NT2/D1 (cell line): ENCODE measurements around the gene TSC22D2.

Source experiments
- DNase-seq: peaks from one replicate; pipeline ENCODE4 v3.0.0-alpha.2; 2011; ENCODE audit warnings: low read depth, low spot score
- H3K27me3 ChIP-seq: 2 replicates; pipeline ENCODE4 v1.6.0; 2011; ENCODE audit warnings: mild to moderate bottlenecking; ENCODE audit not compliant: insufficient read length, insufficient read depth
- H3K36me3 ChIP-seq: 2 replicates; pipeline ENCODE4 v1.6.1; 2011; ENCODE audit warnings: mild to moderate bottlenecking, low read length, mixed read lengths; ENCODE audit not compliant: insufficient read depth, insufficient read length
- H3K4me1 ChIP-seq: 2 replicates; pipeline ENCODE4 v1.5.1; 2011; ENCODE audit not compliant: insufficient read depth, insufficient read length
- H3K4me3 ChIP-seq: 2 replicates; pipeline ENCODE4 v1.5.1; 2011; ENCODE audit warnings: low read depth; ENCODE audit not compliant: insufficient read length
- H3K9ac ChIP-seq: 2 replicates; pipeline ENCODE4 v1.6.0; 2011; ENCODE audit warnings: low read depth; ENCODE audit not compliant: insufficient read length
- H3K9me3 ChIP-seq: 2 replicates; pipeline ENCODE4 v1.5.1; 2011; ENCODE audit warnings: mild to moderate bottlenecking, low read length; ENCODE audit not compliant: insufficient read depth
- SUZ12 ChIP-seq: IDR thresholded peaks from 2 replicates; pipeline ENCODE4 v1.6.1; 2011; ENCODE audit not compliant: insufficient read length, insufficient read depth; ENCODE audit errors: extremely low read depth
- YY1 ChIP-seq: IDR thresholded peaks from 2 replicates; pipeline ENCODE4 v1.6.1; 2011; ENCODE audit not compliant: insufficient read length, insufficient read depth
- ZNF274 ChIP-seq: IDR thresholded peaks from 2 replicates; pipeline ENCODE4 v1.6.1; 2011; ENCODE audit warnings: mild to moderate bottlenecking, low read depth, low read length

Gene TSC22D2

DNA sequence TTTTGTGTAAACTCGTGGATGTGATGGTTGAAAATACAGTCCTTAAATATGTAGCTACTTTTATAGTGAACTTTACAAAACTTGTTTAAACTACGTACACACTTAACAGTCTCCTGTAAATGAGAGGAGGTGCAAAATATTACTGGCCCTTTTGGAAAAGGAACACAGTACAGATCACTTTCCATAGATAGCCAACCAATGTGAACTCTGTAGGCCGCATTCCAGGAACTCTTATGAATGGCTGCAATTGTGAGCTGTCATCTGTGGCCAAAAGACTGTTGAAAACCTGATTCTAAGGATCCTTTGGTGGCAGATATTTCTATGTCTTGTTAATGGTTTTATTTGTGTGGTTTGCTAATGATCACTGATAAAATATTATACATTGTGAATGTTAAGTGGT, 6.2 kb downstream of the TSC22D2 start:
- no peaks in the 10 kb centered on the region for H3K4me1 ChIP-seq
- H3K9me3 ChIP-seq, result no peaks in the 10 kb centered on the region
- TF ChIP-seq YY1, result no peak
- TF ChIP-seq ZNF274, result no peak
- no peak for TF ChIP-seq SUZ12

DNA sequence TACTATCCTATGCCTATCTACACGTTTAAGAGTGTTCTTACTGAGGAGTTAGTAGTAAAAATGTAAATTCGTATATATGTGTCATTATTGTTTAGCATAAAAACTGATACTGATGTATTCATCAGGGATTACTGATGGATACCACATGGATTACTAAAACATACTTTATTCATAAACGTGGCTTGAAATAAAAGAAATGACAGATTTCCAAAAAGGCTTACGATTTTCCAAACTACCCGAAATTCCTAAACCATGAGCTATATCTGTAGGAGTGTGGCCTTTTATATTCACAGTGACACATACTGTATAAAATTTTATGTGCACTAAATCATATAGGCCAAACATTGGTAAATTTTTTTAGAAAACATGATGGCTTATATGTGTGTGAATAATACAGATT, 6.9 kb downstream of the TSC22D2 start:
- H3K4me3 ChIP-seq, result no peak overlapping the region
- no peaks in the 10 kb centered on the region for H3K4me1 ChIP-seq
- no peaks in the 10 kb centered on the region for H3K9me3 ChIP-seq
- no peak for DNase-seq
- no peak for TF ChIP-seq YY1
- no peak for TF ChIP-seq SUZ12
- TF ChIP-seq ZNF274, result no peak
- no peaks in the 10 kb centered on the region for H3K27me3 ChIP-seq
- peaks cover 79% of the 10 kb centered on the region for H3K36me3 ChIP-seq
- H3K9ac ChIP-seq, result no peak overlapping the region

More for the DNA sequence above, 6.2 kb downstream of the TSC22D2 start:
- Histone ChIP-seq H3K9ac (no peak overlapping the region), H3K27me3 (no peaks in the 10 kb centered on the region), H3K4me3 (no peak overlapping the region), H3K36me3 (peaks cover 86% of the 10 kb centered on the region)
- no peak for DNase-seq

DNA sequence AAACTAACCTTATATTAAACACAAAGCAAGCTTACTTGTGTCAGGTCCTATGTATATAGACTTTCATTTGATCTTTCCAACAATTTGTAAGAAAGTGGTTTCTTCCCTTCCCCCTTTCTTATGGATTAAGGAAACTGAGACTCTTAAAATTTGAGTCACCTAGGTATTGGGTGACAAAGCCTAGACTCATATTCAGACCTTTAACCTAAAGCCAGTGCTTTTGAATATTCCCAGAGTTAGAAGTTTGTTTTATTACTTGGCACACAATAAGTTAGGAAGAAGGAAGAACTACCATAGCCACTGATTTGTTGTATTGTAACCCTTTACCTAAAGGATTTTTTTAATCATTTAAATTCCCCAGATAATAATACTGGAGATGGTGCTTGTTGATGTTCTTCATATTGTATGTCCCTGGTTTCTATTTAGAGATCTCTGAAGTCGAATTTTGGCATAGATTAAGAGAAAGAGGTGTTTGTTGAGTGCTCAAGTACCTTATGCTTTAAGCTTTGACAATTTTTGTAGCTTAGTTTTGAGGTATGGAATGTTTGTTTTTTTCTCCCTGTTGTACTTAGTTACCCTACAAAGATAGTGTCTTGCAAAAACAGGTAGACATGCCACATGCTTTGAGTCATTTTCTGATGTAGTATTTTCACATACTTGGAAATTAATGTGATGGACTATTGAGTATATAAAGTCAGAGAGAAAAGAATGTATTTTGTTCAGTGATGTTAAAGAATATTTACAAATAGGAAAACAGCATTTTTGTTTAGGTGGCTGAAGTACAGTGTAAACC, 11.2 kb downstream of the TSC22D2 start:
- H3K9me3 ChIP-seq, result no peaks in the 10 kb centered on the region
- no peak for TF ChIP-seq SUZ12
- TF ChIP-seq ZNF274, result no peak
- no peak for TF ChIP-seq YY1
- no peaks in the 10 kb centered on the region for H3K27me3 ChIP-seq
- no peak for DNase-seq
- no peak overlapping the region for H3K4me3 ChIP-seq
- no peak overlapping the region for H3K9ac ChIP-seq
- peaks cover 58% of the 10 kb centered on the region for H3K36me3 ChIP-seq
- no peaks in the 10 kb centered on the region for H3K4me1 ChIP-seq

DNA sequence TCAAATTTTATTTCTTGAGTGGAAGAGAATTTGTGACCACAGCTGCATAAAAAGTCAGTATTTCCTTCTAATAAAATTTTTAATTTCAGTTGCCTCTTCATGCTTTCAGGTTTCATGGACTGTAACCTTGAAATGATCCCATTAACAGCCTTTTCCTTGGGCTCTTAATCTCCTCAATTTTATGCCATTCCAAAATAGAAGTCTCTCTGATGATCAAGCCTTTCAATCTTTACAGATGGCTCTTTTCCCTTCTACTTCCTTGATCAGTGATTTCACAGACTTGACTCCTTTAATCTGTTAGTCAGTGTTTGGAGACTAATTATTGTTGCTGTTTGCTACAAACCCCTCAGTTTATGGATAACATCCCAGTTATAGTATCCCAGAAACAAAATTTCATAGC, 11.9 kb downstream of the TSC22D2 start:
- Histone ChIP-seq H3K4me1 (no peaks in the 10 kb centered on the region), H3K4me3 (no peak overlapping the region), H3K36me3 (peaks cover 55% of the 10 kb centered on the region), H3K9ac (no peak overlapping the region), H3K27me3 (no peaks in the 10 kb centered on the region), H3K9me3 (no peaks in the 10 kb centered on the region)
- no peak for TF ChIP-seq YY1
- TF ChIP-seq SUZ12, result no peak
- no peak for TF ChIP-seq ZNF274
- no peak for DNase-seq

DNA sequence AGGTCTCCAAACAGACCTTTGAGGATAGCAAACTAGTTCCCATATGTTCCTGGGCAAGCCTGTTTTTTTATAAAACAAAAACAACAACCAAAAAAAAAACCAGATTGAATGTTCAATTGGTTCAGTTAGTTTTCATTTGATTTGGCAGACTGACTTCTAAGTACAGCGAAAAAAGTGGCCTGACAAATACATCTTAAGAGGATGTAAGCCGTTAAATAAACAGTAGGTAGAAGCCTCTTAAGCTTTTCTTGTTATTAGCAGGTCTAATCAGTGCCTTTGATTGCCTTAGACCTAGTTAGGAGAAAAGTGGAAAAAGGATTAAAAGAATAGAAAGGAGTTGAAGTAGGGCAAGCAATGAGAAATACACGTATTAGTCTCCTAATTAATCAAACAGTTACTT, 13.2 kb downstream of the TSC22D2 start:
- no peak for DNase-seq
- H3K4me1 ChIP-seq, result no peaks in the 10 kb centered on the region
- no peak overlapping the region for H3K4me3 ChIP-seq
- H3K9ac ChIP-seq, result no peak overlapping the region
- no peaks in the 10 kb centered on the region for H3K9me3 ChIP-seq
- no peaks in the 10 kb centered on the region for H3K27me3 ChIP-seq
- H3K36me3 ChIP-seq, result peaks cover 55% of the 10 kb centered on the region
- TF ChIP-seq SUZ12, result no peak

DNA sequence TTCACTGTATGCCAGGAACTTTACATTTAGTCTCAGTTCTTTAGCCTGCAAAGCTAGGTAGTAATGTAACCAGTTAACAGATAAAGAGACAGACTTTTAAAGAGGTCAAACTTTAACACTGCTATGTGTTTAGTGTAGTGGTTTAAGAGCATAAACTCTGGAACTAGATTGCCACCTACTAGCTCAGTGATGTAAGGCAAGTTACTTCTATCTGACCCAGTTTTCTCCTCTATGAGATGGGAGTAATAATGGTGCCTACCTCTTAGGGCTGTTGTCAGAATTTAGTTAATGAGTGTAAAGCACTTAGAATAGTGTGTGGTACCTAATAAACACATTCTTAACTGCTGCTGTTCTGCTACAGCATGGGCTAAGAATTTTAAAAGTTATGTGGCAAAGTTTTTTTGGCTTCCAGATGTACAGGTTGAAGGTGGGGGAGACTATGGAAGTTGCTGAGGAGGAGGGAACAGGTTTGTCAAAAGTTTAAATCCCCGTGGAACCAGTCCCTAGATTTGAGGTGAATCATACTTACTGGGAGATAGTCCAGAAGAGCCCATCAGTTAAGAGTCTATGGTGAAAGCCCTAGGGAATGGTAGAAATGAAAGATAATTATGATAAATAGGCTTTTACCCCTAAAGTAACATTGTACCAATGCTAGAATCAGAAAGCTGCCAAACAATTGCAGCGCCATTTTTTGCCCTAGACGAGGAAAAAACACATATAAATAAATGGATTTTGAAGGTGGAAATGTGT, 13.9 kb downstream of the TSC22D2 start:
- no peaks in the 10 kb centered on the region for H3K4me1 ChIP-seq
- DNase-seq, result no peak
- TF ChIP-seq SUZ12, result no peak
- no peak for TF ChIP-seq ZNF274
- no peak for TF ChIP-seq YY1
- no peak overlapping the region for H3K4me3 ChIP-seq
- H3K9me3 ChIP-seq, result no peaks in the 10 kb centered on the region
- H3K9ac ChIP-seq, result no peak overlapping the region
- H3K36me3 ChIP-seq, result peaks cover 55% of the 10 kb centered on the region
- no peaks in the 10 kb centered on the region for H3K27me3 ChIP-seq

DNA sequence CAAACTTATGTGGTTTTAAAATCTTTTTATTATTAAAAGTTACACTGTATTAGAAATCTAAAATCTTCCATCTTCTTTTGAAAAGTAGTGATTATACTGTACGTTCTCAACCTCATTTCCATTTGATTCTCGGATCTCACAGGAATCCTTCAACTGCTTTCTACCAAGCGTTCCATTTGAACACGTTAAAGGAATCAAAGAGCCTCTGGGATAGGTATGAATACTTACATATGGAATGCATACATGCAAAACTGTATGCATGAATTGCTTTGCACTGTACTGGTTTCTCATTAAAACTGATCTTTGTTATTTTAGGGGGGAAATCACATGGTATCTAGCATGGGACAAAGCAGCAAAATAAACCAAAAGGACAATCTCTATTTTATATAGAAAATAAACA, 14.8 kb downstream of the TSC22D2 start:
- DNase-seq, result no peak
- no peaks in the 10 kb centered on the region for H3K27me3 ChIP-seq
- H3K9me3 ChIP-seq, result no peaks in the 10 kb centered on the region
- H3K4me3 ChIP-seq, result no peak overlapping the region
- H3K36me3 ChIP-seq, result peaks cover 47% of the 10 kb centered on the region
- no peak for TF ChIP-seq ZNF274
- no peak for TF ChIP-seq SUZ12
- no peak overlapping the region for H3K9ac ChIP-seq
- H3K4me1 ChIP-seq, result no peaks in the 10 kb centered on the region
